Body of pancreas (tissue), 4 donors: Measurements from ENCODE around the gene PTPRN2. TPM values are rescaled to one million over a fixed set of nuclear protein-coding genes. Genes with fewer than 3 reads are reported as not detected.

Experiments
- ATAC-seq: fragments of 150-250 bp; one replicate; pipeline ENCODE4 v1.9.1; 2016
- DNase-seq, 4 donors: peaks; one replicate each; pipeline ENCODE4 v3.0.0-alpha.2; 2019
- H3K27ac ChIP-seq, 4 donors: fragments of 200-600 bp; sonication (generic); 1 replicate in 3 of 4; 2 replicates in 1 of 4; pipeline versions ENCODE4 v1.5.1 to v1.6.1; 2016 to 2019; ENCODE audit warnings: mild to moderate bottlenecking in 1 of 4, mixed read lengths in 1 of 4, moderate library complexity in 1 of 4
- H3K27me3 ChIP-seq, 2 donors: fragments of 200-600 bp; sonication (generic); one replicate each; pipeline ENCODE4 v1.6.0; 2016; ENCODE audit warnings: mild to moderate bottlenecking in 1 of 2
- H3K36me3 ChIP-seq, 2 donors: fragments of 200-600 bp; sonication (generic); replicated peaks in 1 of 2; 2 replicates each; pipeline ENCODE4 v1.5.1; 2016; ENCODE audit warnings: low read depth in 2 of 2; ENCODE audit not compliant: insufficient read depth in 1 of 2
- H3K4me1 ChIP-seq: fragments of 200-600 bp; sonication (generic); one replicate; pipeline ENCODE4 v1.6.0; 2016
- H3K4me3 ChIP-seq, 2 donors: fragments of 200-600 bp; sonication (generic); 1 replicate in 1 of 2; 2 replicates in 1 of 2; pipeline ENCODE4 v1.5.1; 2016 to 2019
- H3K9me3 ChIP-seq, 3 donors: fragments of 200-600 bp; sonication (generic); 1 replicate in 2 of 3; 2 replicates in 1 of 3; pipeline ENCODE4 v1.5.1; 2016
- POLR2A ChIP-seq, 3 donors: fragments of 450-650 bp; IDR thresholded peaks; one replicate each; pipeline ENCODE4 v1.6.1; 2016; ENCODE audit warnings: antibody characterized with exemption in 3 of 3, mild to moderate bottlenecking in 2 of 3
- WGBS, 2 donors: methylation state at CpG; one replicate each; pipeline ENCODE4 v1.1.5; 2017; 5-methylcytosine and 5-hydroxymethylcytosine counted together
- intact Hi-C: fragments of 100-400 bp; cut with DNase I; formaldehyde crosslinking; loops from one replicate; pipeline ENCODE4 v1.15.1; 2023
- total RNA-seq, 2 donors: library from RNA; depleted of rRNA; stranded (reverse); fragments of >200 nt; gene quantifications; one replicate each; pipeline ENCODE4 v1.1.0, GENCODE V29; 2016
- TF ChIP-seq, protein P1 (sequence below), 7 experiments: fragments of 450-650 bp in 4 of 7; fragments of 200-600 bp in 3 of 7; sonication (generic) in 3 of 7; IDR thresholded peaks; one replicate each; pipeline ENCODE4 v1.5.1; 2016 to 2019; ENCODE audit warnings: antibody characterized with exemption in 7 of 7

Gene PTPRN2
- total RNA-seq, 2 donors from 2014 or later, result 31.6 to 76.1 TPM

DNA sequence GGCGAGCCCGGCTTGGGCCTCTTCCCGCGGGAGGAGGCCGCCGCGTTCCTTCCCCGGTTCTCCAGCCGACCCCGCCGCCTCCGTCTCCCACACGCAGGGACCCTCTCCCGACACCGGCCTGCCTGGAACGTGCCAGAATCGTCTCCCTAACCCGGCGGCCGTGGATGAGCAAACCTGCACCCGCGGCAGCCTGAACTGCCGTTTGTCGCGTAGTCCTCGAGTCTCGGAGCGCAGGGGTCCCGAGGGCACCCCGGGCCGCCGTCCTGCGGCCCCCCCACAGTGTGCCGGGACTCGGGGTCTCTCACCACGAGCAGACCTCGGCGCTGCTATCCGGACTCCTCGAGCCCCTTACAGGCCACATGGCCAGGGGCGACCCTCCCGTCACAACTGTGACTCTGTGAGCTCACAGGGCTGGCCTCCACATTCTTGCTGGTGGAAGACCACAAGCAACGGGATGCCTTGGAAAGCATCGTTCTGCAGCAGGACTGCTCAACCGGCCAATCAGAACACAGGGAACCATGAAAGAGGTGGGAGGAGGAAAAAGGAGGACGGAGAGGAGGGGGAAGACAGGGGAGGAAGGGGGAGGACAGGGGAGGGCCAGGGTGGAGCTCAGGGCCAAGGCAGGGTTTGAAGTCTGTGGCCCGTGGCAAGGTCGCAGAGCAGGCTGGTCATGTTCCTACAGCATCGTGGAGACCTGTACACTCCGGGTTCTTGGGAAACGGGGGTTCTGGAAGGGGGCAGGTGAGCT, 973.9 kb downstream of the PTPRN2 start:
- TF ChIP-seq, protein P1, sequence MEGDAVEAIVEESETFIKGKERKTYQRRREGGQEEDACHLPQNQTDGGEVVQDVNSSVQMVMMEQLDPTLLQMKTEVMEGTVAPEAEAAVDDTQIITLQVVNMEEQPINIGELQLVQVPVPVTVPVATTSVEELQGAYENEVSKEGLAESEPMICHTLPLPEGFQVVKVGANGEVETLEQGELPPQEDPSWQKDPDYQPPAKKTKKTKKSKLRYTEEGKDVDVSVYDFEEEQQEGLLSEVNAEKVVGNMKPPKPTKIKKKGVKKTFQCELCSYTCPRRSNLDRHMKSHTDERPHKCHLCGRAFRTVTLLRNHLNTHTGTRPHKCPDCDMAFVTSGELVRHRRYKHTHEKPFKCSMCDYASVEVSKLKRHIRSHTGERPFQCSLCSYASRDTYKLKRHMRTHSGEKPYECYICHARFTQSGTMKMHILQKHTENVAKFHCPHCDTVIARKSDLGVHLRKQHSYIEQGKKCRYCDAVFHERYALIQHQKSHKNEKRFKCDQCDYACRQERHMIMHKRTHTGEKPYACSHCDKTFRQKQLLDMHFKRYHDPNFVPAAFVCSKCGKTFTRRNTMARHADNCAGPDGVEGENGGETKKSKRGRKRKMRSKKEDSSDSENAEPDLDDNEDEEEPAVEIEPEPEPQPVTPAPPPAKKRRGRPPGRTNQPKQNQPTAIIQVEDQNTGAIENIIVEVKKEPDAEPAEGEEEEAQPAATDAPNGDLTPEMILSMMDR (IDR thresholded peaks at IDR 0.05), result no peak
- no peak for TF ChIP-seq POLR2A (IDR thresholded peaks at IDR 0.05)
- no peak for ATAC-seq
- Histone ChIP-seq H3K9me3 (no peaks in the 10 kb centered on the region), H3K36me3 (no peaks in the 10 kb centered on the region), H3K27me3 (no peaks in the 10 kb centered on the region), H3K27ac (no peak overlapping the region), H3K4me1 (no peaks in the 10 kb centered on the region), H3K4me3 (no peak overlapping the region)
- intact Hi-C loops, result no loop called here
- no peak for DNase-seq
- 75 to 77% methylated on average over 29 to 41 of the region's 51 CpGs for WGBS, 2 donors

DNA sequence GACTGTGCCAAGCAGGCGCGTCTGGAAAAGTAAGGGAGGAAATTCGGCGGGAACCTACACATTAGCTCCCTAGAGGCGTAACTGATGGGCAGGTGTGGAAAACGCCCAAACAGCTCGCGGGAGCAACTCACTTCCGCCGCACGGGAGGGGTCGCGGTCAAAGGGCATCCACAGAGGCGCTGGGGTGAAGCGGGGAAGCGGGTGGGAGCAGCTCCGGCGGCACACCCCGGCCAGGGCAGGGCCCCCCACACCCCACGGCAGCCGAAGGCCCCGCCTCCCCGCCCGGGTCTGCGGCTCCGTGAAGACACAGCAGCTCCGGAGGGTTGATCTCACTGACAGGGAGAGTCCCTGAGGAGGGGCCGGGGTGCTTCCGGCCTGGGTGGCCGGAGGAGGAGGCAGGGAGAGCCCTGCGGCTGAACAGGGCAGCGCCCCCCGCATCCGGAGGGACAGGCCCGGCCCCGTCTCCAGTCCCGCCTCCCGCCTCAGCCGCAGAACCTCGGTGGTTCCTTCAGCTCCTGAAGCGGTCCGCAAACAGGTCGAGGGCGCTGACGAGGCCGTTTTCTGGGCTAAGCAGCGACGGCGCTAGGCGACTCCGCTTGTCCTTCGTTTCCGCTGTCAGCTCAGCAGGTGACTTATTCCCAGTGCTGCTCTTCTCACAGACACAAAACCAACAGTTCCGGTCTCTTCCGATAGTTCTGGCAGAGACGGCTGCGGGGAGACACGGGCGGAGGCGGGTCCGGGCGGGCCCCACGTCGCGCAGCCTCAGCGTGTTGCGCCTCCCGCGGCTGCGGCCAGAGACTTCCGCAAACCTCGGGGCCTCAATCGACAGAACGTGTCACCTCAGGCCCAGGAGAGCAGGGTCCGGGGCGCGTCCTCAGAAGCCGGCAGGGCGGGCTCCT, 974.7 kb downstream of the PTPRN2 start:
- no peaks in the 10 kb centered on the region for H3K4me1 ChIP-seq
- 50 to 67% methylated on average over 29 to 78 of the region's 79 CpGs for WGBS, 2 donors
- no peaks in the 10 kb centered on the region for H3K36me3 ChIP-seq
- H3K9me3 ChIP-seq, result no peaks in the 10 kb centered on the region
- no peak overlapping the region for H3K27ac ChIP-seq
- intact Hi-C loops, result no loop called here
- TF ChIP-seq, protein P1 (IDR thresholded peaks at IDR 0.05), result no peak
- DNase-seq (peak in 3 of 4 donors; percentile 16 to 33 (median 31)), ATAC-seq (no peak)
- peak overlapping the region in 1 of 2 donors; percentile 1 for H3K4me3 ChIP-seq
- H3K27me3 ChIP-seq, result no peaks in the 10 kb centered on the region

DNA sequence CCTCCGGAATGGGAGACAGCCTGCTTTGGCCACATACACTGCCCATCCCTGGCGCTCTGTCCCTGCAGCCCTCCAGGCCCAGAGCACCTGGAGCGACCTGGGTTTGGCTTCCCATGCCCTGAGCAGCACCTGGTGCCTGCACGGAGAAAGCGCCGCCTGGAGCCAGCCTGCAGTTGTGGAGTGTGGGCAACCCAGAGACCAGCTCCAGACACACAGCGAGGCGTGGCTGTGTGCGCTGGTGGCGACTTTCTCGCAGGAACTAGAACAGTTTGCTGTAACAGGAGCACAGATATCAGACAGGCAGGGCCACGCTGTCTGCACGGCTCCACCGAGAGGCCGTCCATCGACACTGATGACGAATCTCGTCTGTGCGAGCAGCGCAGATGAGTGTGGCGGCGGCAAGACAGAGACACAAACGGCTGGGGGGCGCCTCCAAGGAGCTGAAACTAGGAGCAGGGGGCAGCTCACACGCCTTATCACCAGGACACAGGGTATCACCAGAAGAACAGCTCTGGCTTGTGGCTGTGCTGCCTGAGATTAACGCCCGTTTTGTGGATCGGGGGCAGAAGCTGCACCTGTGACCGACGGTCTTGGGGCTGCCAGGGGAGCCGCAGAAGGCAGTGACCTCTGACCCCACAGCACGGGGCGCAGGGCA, 975.5 kb downstream of the PTPRN2 start:
- 88% methylated on average over 33 of the region's 33 CpGs for WGBS, 2 donors
- no peak for ATAC-seq
- no peak for DNase-seq
- H3K9me3 ChIP-seq, result no peaks in the 10 kb centered on the region
- no peaks in the 10 kb centered on the region for H3K36me3 ChIP-seq
- no peaks in the 10 kb centered on the region for H3K27me3 ChIP-seq
- no peak overlapping the region for H3K4me3 ChIP-seq
- intact Hi-C loops, result no loop called here
- no peak for TF ChIP-seq POLR2A (IDR thresholded peaks at IDR 0.05)
- H3K27ac ChIP-seq, result no peak overlapping the region
- H3K4me1 ChIP-seq, result no peaks in the 10 kb centered on the region

DNA sequence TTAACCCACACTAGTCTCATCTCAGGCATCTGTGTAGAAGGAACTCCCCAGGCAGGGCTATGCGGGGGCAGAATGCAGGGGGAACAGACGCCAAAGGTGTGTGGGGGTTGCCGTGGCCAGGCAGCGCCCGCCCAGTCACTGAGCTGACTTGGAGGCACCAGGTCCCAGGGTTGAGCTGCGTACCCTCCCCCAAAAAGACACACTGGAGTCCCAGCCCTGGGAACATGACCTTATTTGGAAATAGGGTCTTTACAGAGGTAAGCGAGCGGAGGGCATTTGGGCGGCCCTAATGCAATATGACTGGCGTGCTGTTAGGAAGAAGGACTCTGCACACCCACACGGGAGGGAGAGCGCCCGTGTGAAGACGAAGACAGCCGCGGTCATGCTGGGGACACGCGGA, 976.3 kb downstream of the PTPRN2 start:
- intact Hi-C loops, result no loop called here
- Histone ChIP-seq H3K4me3 (no peak overlapping the region), H3K27ac (no peak overlapping the region), H3K36me3 (no peaks in the 10 kb centered on the region), H3K27me3 (no peaks in the 10 kb centered on the region), H3K9me3 (no peaks in the 10 kb centered on the region), H3K4me1 (no peaks in the 10 kb centered on the region)
- no peak for TF ChIP-seq POLR2A (IDR thresholded peaks at IDR 0.05)
- TF ChIP-seq, protein P1 (IDR thresholded peaks at IDR 0.05), result no peak
- DNase-seq (no peak), ATAC-seq (no peak)
- WGBS, 2 donors, result 92 to 96% methylated on average over 10 to 14 of the region's 18 CpGs
